ENCODE measurements around the gene ETFA. TPM values are rescaled to one million over a fixed set of nuclear protein-coding genes. Genes with fewer than 3 reads are reported as not detected.

The ETFA gene
- total and polyA plus RNA-seq, 9 of the 15 experiments (the other 6 are each of a cell fraction or from before 2014, with no cell fraction given), result 130 to 543 (median 232) TPM

GRCh38 chr15:76338486-76339304 lies 27.4 kb upstream of the ETFA start (continued):
- TF ChIP-seq ZBTB40 (IDR thresholded peaks at IDR 0.05) (peak; percentile 53; the same call in 1 of the 2 replicates), ZBTB40 (CRISPR knock-in tag; IDR thresholded peaks at IDR 0.05) (no peak), SP1 (CRISPR knock-in tag; IDR thresholded peaks at IDR 0.05) (no peak), TCF7 (IDR thresholded peaks at IDR 0.05; ENCODE audit: borderline replicate concordance) (no peak), NR0B1 (IDR thresholded peaks at IDR 0.05; ENCODE audit: partially characterized antibody) (no peak), PHB (CRISPR knock-in tag; IDR thresholded peaks at IDR 0.05) (no peak)
